Endothelial cell of umbilical vein (primary cell): Measurements from ENCODE around the gene MSH5. TPM values are rescaled to one million over a fixed set of nuclear protein-coding genes. Genes with fewer than 3 reads are reported as not detected.

Experiments used
- BruUV-seq: library from RNA; stranded (reverse); fragments of 400-500 nt; replicated peaks from 2 replicates; lab custom pipeline; 2021; lab: Mats Ljungman, UMichigan
- CTCF ChIA-PET: fragments of 300-600, 350-600 bp; sonication (Branson Sonifier 250); formaldehyde crosslinking; loops from one replicate; lab custom pipeline; 2021; ENCODE audit warnings: antibody characterized with exemption, inconsistent platforms; lab: Charles Lee
- POLR2A ChIA-PET: fragments of 300-600, 350-600 bp; sonication (Branson Sonifier 250); formaldehyde crosslinking; loops from one replicate; lab custom pipeline; 2021; ENCODE audit warnings: antibody characterized with exemption, inconsistent platforms; lab: Charles Lee
- DNase-seq: peaks from one replicate; pipeline ENCODE4 v3.0.0-alpha.2; 2011; ENCODE audit warnings: low read depth, low spot score
- FAIRE-seq: peaks from 2 replicates; lab custom pipeline; 2011; peaks lifted over from hg19 to GRCh38; lab: Jason Lieb, UNC
- H2AFZ ChIP-seq: 2 replicates; pipeline ENCODE4 v1.6.0; 2012; ENCODE audit warnings: low read depth, low read length, control low read depth, inconsistent platforms
- H3K27ac ChIP-seq: 2 replicates; pipeline ENCODE4 v1.5.1; 2011; ENCODE audit warnings: low read depth, mild to moderate bottlenecking, control low read depth, low read length, moderate library complexity; ENCODE audit not compliant: insufficient read depth
- H3K27me3 ChIP-seq, 2 experiments: 2 replicates each; pipeline versions ENCODE4 v1.6.0 to v1.6.1; 2011; ENCODE audit warnings: low read length in 2 of 2, mixed read lengths in 1 of 2; ENCODE audit not compliant: control insufficient read depth in 2 of 2, insufficient read depth in 2 of 2
- H3K36me3 ChIP-seq, 2 experiments: 2 replicates in 1 of 2; 3 replicates in 1 of 2; pipeline ENCODE4 v1.5.1; 2011; ENCODE audit warnings: low read length in 2 of 2, mild to moderate bottlenecking in 1 of 2, moderate library complexity in 1 of 2; ENCODE audit not compliant: control insufficient read depth in 2 of 2, insufficient read depth in 2 of 2; ENCODE audit errors: extremely low read depth in 1 of 2
- H3K4me1 ChIP-seq: 3 replicates; pipeline ENCODE4 v1.5.1; 2011; ENCODE audit warnings: mild to moderate bottlenecking, low read length; ENCODE audit not compliant: control insufficient read depth, insufficient read depth; ENCODE audit errors: extremely low read depth
- H3K4me2 ChIP-seq: 2 replicates; pipeline ENCODE4 v1.6.1; 2011; ENCODE audit warnings: low read length, control low read depth, mixed read lengths; ENCODE audit not compliant: insufficient read depth
- H3K4me3 ChIP-seq, 3 experiments: fragments of 200-600 bp in 1 of 3; sonication (generic), shearing (Covaris generic) in 1 of 3; replicated peaks in 1 of 3; 2 replicates each; pipeline ENCODE4 v1.5.1; 2011 to 2016; ENCODE audit warnings: control low read depth in 3 of 3, low read length in 3 of 3, mild to moderate bottlenecking in 2 of 3, inconsistent platforms in 1 of 3, low read depth in 1 of 3, moderate library complexity in 1 of 3; ENCODE audit not compliant: insufficient read depth in 1 of 3
- H3K79me2 ChIP-seq: 2 replicates; pipeline ENCODE4 v1.6.0; 2012; ENCODE audit warnings: low read length, inconsistent platforms; ENCODE audit not compliant: control insufficient read depth, insufficient read depth
- H3K9ac ChIP-seq: replicated peaks from 2 replicates; pipeline ENCODE3; 2011; ENCODE audit warnings: low read length, control low read depth; ENCODE audit not compliant: insufficient read depth; ENCODE audit errors: extremely low read depth
- H3K9me1 ChIP-seq: replicated peaks from 3 replicates; pipeline ENCODE4 v1.6.0; 2011; ENCODE audit warnings: mild to moderate bottlenecking, low read length; ENCODE audit not compliant: control insufficient read depth, insufficient read depth; ENCODE audit errors: extremely low read depth
- H3K9me3 ChIP-seq: replicated peaks from 2 replicates; pipeline ENCODE4 v1.5.1; 2012; ENCODE audit warnings: low read length, inconsistent platforms; ENCODE audit not compliant: control insufficient read depth, insufficient read depth
- H4K20me1 ChIP-seq: replicated peaks from 2 replicates; pipeline ENCODE3; 2011; ENCODE audit warnings: mild to moderate bottlenecking, low read length; ENCODE audit not compliant: control insufficient read depth, insufficient read depth; ENCODE audit errors: extremely low read depth
- EZH2 ChIP-seq: IDR thresholded peaks from 2 replicates; pipeline ENCODE4 v1.6.1; 2012; ENCODE audit warnings: borderline replicate concordance, low read depth, mild to moderate bottlenecking, moderate library complexity, low read length, inconsistent platforms; ENCODE audit not compliant: severe bottlenecking
- FOS ChIP-seq: IDR thresholded peaks from 2 replicates; pipeline ENCODE4 v1.6.1; 2011; ENCODE audit warnings: mild to moderate bottlenecking, low read length, moderate library complexity, borderline replicate concordance; ENCODE audit not compliant: insufficient read depth
- GATA2 ChIP-seq: IDR thresholded peaks from 2 replicates; pipeline ENCODE4 v1.7.0; 2011; ENCODE audit warnings: low read depth, mild to moderate bottlenecking, moderate library complexity, mixed read lengths, low read length; ENCODE audit not compliant: insufficient read length, insufficient read depth
- JUN ChIP-seq: IDR thresholded peaks from 2 replicates; pipeline ENCODE4 v1.6.1; 2011; ENCODE audit warnings: borderline replicate concordance, low read depth; ENCODE audit not compliant: insufficient read length, insufficient read depth
- MYC ChIP-seq: IDR thresholded peaks from one replicate; pipeline ENCODE4 v1.6.1; 2011; ENCODE audit warnings: mild to moderate bottlenecking, low read depth, low read length
- POLR2A ChIP-seq: IDR thresholded peaks from 2 replicates; pipeline ENCODE4 v1.6.1; 2012; ENCODE audit warnings: low read depth, mild to moderate bottlenecking, control low read depth, low read length
- POLR2AphosphoS5 ChIP-seq: IDR thresholded peaks from 2 replicates; pipeline ENCODE4 v1.6.1; 2012; ENCODE audit warnings: low read depth, mild to moderate bottlenecking, control low read depth, low read length, moderate library complexity; ENCODE audit not compliant: insufficient read depth
- dilution Hi-C: fragments of 300-500 bp; cut with MboI; formaldehyde crosslinking; loops from one replicate; pipeline ENCODE4 v1.15.0; 2019; ENCODE audit warnings: low sequenced_read_pairs; ENCODE audit not compliant: extremely low pct_ligation_motif_present
- intact Hi-C: fragments of 100-400 bp; cut with micrococcal nuclease; formaldehyde crosslinking; loops from one replicate; pipeline ENCODE4 v1.10.0; 2022
- polyA plus RNA-seq, 4 experiments: library from polyadenylated mRNA; depleted of rRNA in 3 of 4; stranded (reverse) in 3 of 4; unstranded in 1 of 4; fragments of >200 nt; gene quantifications; 2 replicates each; pipeline versions ENCODE4 v1.2.1 to v1.2.3, GENCODE V29; 2011 to 2012; ENCODE audit warnings: missing spikeins in 1 of 4
- total RNA-seq: library from RNA; stranded (reverse); gene quantifications from 2 replicates; pipeline ENCODE4 v1.2.3, GENCODE V29; 2021
- TF ChIP-seq, protein P1 (sequence below): IDR thresholded peaks from 2 replicates; pipeline ENCODE4 v1.6.1; 2011; ENCODE audit not compliant: insufficient read depth, insufficient read length
- TF ChIP-seq, protein P2 (sequence below), 2 donors: IDR thresholded peaks; 1 replicate in 1 of 2; 2 replicates in 1 of 2; pipeline ENCODE4 v1.5.1; 2011; ENCODE audit warnings: low read length in 2 of 2, mild to moderate bottlenecking in 2 of 2, moderate library complexity in 2 of 2, control low read depth in 1 of 2, inconsistent platforms in 1 of 2, low read depth in 1 of 2; ENCODE audit not compliant: insufficient read depth in 1 of 2; ENCODE audit errors: extremely low read depth in 1 of 2

Gene MSH5
- total and polyA plus RNA-seq, 2 donors (not counting 3 experiments of a cell fraction or from before 2014, with no cell fraction given): 27.1 to 43.8 TPM

DNA sequence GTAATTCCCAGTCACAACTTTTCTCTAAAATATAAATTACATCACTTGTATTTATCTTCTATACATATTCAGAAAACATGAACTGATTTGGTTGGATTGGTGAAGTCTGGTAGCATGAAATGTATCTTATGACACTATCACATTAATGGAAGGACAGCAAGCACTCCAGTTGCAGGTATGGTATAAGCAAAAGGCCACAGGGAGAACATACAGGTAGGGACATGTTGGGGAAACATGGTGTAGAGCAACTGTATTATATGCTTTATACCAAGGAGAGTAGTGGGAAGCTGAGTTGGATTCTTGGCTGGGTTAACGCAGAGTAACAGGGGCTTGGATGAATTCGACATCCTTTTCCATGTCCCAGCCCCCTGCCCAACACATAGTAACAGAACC, 57.2 kb downstream of the MSH5 start:
- ChIA-PET CTCF (interaction anchor here (1.2 to 2.7 kb wide), 3 partner anchors 10 to 59 kb away, joined by 4 to 28 read pairs (median 18); partner anchors contain the start of genes HSPA1A, HSPA1L and LSM2), POLR2A (no interaction called here)
- Histone ChIP-seq H4K20me1 (no peaks in the 10 kb centered on the region), H3K9me1 (no peaks in the 10 kb centered on the region), H3K4me1 (peaks cover 15% of the 10 kb centered on the region), H3K36me3 (no peaks in the 10 kb centered on the region), H3K27me3 (no peaks in the 10 kb centered on the region), H3K9me3 (no peaks in the 10 kb centered on the region), H3K79me2 (peaks cover 18% of the 10 kb centered on the region), H2AFZ (no peak overlapping the region), H3K27ac (no peak overlapping the region), H3K4me3 (no peak overlapping the region), H3K9ac (no peak overlapping the region), H3K4me2 (no peak overlapping the region)
- DNase-seq: no peak
- dilution Hi-C loops: no loop called here
- no peak for FAIRE-seq
- intact Hi-C loops: loop anchor here (1.0 kb wide), 1 partner anchor 9 kb away; the partner anchor contains the start of gene LSM2
- TF ChIP-seq FOS (no peak), MYC (no peak), GATA2 (no peak)
- TF ChIP-seq, protein P1, sequence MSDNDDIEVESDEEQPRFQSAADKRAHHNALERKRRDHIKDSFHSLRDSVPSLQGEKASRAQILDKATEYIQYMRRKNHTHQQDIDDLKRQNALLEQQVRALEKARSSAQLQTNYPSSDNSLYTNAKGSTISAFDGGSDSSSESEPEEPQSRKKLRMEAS: no peak
- BruUV-seq: no TSS peak

DNA sequence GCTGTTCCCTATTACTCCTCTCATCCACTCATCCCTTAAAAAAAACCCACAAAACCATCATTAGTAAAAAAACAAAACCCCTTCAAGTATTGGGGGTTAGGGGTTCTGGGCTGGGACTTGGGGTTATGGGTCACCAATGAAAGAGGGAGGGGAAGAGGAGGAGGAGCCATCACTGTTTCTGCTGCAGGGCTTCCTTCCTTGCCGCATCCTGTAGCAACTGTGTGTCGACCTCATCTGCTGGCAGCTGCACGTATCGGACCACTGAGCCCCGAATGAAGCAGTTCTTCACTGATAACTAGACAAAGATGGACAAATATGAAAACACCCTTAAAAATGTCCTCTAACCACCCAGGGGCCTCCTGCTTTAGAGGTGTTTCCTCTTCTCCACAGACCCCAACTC, 57.8 kb downstream of the MSH5 start:
- Histone ChIP-seq H3K4me3 (no peak overlapping the region), H3K9me3 (no peaks in the 10 kb centered on the region), H3K79me2 (peaks cover 18% of the 10 kb centered on the region), H3K36me3 (no peaks in the 10 kb centered on the region), H3K4me1 (peaks cover 13% of the 10 kb centered on the region), H3K9ac (no peak overlapping the region), H2AFZ (no peak overlapping the region), H3K27ac (no peak overlapping the region), H3K9me1 (no peaks in the 10 kb centered on the region), H3K4me2 (no peak overlapping the region), H4K20me1 (no peaks in the 10 kb centered on the region), H3K27me3 (no peaks in the 10 kb centered on the region)
- intact Hi-C loops: no loop called here
- TF ChIP-seq EZH2 (no peak), MYC (no peak), JUN (no peak), POLR2AphosphoS5 (no peak), FOS (no peak), GATA2 (no peak), POLR2A (no peak)
- TF ChIP-seq, protein P2, sequence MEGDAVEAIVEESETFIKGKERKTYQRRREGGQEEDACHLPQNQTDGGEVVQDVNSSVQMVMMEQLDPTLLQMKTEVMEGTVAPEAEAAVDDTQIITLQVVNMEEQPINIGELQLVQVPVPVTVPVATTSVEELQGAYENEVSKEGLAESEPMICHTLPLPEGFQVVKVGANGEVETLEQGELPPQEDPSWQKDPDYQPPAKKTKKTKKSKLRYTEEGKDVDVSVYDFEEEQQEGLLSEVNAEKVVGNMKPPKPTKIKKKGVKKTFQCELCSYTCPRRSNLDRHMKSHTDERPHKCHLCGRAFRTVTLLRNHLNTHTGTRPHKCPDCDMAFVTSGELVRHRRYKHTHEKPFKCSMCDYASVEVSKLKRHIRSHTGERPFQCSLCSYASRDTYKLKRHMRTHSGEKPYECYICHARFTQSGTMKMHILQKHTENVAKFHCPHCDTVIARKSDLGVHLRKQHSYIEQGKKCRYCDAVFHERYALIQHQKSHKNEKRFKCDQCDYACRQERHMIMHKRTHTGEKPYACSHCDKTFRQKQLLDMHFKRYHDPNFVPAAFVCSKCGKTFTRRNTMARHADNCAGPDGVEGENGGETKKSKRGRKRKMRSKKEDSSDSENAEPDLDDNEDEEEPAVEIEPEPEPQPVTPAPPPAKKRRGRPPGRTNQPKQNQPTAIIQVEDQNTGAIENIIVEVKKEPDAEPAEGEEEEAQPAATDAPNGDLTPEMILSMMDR (IDR thresholded peaks at IDR 0.05; ENCODE audit: extremely low read depth in 1 of 2, insufficient read depth in 1 of 2, low read depth in 1 of 2, low read length in 2 of 2): no peak
- TF ChIP-seq, protein P1: no peak
- dilution Hi-C loops: no loop called here
- no TSS peak for BruUV-seq
- no peak for FAIRE-seq
- ChIA-PET CTCF (interaction anchor here (2.5 kb wide), 1 partner anchor 17 kb away, joined by 18 read pairs; the partner anchor contains the start of genes HSPA1A and HSPA1L), POLR2A (no interaction called here)
- no peak for DNase-seq
